IPS-NIHi11 (cell line): Measurements from ENCODE around the gene MCF2L.

Experiments
- DNase-seq: peaks from one replicate; pipeline ENCODE4 v3.0.0; 2012; ENCODE audit warnings: mixed read lengths, low spot score

MCF2L gene

DNA sequence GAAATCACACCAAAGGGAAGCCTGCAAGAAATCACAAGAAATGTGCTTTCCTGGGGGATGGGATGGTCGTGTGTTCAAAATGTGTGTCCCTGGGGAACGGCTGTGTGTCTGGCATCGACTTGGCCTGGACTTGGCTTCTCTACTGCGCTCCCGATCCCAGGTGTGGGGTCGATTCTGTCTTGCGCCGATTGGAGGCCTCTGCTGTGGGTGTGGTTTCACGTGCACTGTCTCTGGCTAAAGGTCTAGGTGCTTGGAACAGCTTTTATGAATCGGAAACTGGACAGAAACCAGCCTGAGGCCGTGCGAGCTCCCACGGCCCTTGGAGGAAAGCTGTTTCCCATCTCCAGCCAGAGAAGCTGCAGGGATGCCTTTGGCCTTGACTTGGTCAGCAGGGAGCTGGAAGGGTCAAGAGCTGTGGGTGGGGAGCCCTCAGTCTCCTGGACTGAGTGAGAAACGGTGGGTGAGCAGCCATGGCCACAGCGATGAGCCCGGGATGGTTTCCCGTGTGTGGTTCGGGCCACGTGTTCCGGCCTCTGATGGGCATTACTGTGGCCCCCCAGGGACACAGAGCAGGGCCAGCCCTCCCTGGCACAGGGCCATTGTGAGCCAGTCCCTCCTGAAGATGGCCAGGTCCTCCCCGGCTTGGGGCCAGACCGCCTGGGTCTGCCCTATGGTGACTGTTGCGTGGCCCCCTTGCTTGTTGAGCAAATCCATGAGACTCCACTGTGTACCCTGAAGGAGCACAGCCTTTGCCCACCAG lies 29.7 kb downstream of the MCF2L start:
- DNase-seq = no peak

DNA sequence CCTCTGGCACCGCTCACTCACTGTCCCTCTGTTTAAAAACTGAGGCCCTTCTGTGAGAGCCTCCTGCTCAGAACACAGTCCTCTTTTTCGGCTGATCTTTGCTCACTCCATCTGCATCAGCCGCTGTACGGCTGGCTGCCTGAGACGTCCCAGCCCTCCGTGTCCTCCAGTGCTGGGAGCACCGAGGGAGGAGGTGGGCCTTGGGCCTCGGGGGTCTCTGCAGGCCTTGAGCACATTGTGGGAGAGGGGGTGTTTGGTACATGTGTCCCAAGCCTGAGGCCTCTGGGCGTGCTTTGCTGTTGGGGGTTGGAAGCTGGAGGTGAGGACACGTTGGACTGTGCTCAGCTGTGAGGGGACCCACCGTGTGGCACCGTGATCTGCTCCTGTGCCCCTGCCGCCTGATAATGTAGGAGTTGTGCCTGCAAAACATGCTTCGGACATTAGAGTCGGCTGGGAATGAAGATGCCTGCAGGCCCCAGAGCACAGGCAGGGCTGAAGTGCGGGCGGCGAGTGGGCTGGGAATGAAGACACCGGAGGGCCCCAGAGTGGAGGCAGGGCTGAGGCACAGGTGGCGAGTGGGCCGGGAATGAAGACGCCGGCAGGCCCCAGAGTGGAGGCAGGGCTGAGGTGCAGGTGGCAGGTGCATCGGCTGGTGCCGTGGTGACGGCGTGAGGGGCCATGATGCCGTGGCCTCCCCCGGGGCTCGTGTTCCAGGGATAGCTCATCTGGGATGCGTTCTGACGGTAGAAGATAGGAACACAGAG lies 30.6 kb downstream of the MCF2L start:
- DNase-seq = no peak

GRCh38 chr13:113000575-113000974 lies 31.6 kb downstream of the MCF2L start:
- no peak for DNase-seq

- DNase-seq = peak; percentile 79
Observed at GRCh38 chr13:113001241-113002140, 32.5 kb downstream of the MCF2L start.

GRCh38 chr13:113002206-113002912 lies 33.3 kb downstream of the MCF2L start:
- DNase-seq = peak; percentile 88

GRCh38 chr13:113002913-113003290 lies 33.9 kb downstream of the MCF2L start:
- DNase-seq = no peak

DNA sequence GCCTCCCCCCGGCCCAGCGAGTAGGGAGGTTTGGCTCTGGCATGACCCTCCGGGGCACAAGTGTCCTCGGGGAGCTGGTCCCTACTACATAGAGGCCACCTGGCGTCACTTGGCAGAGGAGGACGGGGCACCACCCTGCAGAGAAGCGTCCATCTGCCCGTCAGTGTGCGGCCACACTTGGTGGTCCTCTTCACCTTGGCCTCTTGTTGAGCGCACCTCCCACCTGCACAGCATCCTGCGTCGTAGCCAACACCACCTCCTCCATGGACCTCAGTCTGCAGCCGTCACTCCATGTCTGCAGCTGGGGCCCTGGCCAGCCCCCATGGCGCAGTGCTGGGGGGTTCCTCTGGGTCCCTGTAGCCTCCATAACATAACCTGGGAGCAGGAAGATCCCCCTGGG lies 35.1 kb downstream of the MCF2L start:
- DNase-seq = no peak

DNA sequence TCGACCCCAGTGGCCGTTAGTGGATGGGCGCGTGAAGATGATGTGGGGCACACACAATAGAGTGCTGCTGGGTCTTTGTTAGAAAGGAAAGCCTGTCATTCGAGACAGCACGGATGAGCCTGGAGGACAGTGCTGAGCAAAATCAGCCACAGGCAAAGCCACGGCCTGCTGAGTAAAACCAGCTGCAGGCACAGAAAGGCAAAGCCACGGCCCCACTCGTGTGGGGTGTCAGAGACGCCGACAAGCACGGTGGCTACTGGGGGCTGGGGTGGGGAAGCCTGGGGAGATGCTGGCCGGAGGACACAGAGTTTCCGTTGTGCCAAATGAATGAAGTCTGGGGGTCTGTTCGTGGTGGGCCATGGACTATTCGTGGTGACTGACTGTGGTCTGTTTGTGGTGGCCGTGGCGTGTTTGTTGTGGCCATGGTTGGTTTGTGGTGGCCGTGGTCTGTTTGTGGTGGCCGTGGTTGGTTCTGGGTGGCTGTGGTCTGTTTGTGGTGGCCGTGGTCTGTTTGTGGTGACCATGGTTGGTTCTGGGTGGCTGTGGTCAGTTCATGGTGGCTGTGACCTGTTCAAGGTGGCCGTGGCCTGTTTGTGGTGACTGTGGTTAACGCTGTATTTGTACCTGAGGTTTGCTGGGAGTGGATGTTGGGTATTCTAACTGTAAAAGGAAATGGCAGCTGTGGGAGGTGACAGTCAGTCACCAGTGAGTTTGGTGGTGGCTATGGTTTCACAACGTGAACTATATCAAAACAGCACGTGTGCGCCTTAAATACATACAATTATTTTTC lies 36.3 kb downstream of the MCF2L start:
- no peak for DNase-seq

GRCh38 chr13:113005997-113006396 lies 37.0 kb downstream of the MCF2L start:
- no peak for DNase-seq

DNA sequence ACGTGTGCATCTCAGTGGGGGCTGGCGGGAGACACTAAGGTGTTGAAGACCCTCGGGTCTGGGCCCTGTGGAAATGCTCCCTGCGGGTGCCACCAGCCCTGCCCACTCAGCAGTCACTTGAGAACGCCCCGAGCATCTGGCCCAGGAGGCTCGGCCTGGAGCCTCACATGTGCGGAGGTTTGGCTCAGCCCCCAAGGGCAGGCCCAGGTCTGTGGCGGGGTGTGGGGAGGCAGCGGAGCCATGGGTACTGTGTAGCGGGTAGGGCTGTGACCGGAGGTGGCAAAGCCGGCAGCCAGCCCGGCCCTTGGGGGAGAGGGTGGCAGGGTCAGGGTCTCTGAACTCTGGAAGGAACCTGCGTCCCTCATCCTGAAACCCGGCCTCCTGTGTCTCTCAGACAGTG lies 37.6 kb downstream of the MCF2L start:
- no peak for DNase-seq

DNA sequence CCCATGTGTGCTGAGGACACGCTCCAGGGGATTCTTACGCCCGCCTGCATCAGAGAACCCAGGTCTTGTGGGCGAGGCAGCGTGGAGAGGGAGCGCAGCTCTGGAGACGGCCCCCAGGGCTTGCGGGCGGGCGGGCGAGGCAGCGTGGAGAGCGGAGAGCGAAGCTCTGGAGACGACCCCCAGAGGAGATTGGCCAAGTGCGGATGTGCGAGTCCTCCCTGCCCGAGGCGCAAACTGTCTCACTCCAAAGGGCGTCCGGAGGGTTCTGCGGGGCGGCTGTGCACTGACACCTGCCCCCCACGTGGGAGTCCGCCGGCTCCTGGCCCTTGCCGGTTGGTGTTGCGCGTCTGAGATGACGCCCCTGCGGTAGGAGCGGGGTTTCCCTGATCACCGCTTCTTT lies 39.8 kb downstream of the MCF2L start:
- no peak for DNase-seq

GRCh38 chr13:113009743-113010509 lies 40.9 kb downstream of the MCF2L start:
- DNase-seq = no peak

- no peak for DNase-seq
Observed at GRCh38 chr13:113010510-113010865, 41.5 kb downstream of the MCF2L start.

- DNase-seq = no peak
Observed at GRCh38 chr13:113013303-113013702, 44.3 kb downstream of the MCF2L start.

DNA sequence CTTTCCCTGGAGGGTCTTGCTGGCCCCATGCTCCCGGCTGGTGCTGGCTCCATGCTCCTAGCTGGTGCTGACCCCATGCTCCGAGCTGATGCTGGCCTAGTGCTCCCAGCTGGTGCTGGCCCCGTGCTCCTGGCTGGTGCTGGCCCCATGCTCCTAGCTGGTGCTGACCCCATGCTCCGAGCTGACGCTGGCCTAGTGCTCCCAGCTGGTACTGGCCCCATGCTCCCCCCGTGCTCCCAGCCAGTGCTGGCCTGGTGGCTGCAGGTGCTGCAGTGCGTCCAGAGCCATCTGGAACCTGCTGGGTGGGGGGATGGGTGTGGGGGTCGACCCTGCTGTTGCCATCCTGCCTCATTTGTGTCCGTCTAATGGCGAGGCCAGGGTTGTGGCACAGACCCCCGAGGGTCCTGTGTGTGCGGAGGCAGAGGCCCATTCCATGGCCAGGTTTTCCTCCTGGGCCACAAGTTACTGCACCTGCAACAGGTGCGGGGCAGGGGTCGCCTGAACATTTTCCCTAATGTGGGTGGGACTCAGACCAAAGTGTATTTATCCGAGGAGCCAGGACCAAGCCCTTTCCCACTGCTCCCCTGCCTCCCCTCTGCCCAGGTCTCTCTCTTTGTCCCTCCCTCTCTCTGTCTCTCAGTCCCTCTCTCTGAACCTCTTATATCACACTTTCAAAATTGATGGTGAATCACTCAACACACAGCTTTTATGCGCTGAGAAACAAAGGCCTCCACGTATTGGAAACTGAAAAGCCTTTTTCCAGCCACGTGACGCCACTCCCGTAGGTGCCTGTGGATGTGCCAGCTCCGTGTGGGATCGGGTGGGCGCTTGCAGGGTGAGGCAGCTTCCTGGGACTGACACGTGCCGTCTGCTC lies 45.1 kb downstream of the MCF2L start:
- DNase-seq = no peak

- DNase-seq = no peak
Observed at GRCh38 chr13:113014752-113015745, 46.0 kb downstream of the MCF2L start.

DNA sequence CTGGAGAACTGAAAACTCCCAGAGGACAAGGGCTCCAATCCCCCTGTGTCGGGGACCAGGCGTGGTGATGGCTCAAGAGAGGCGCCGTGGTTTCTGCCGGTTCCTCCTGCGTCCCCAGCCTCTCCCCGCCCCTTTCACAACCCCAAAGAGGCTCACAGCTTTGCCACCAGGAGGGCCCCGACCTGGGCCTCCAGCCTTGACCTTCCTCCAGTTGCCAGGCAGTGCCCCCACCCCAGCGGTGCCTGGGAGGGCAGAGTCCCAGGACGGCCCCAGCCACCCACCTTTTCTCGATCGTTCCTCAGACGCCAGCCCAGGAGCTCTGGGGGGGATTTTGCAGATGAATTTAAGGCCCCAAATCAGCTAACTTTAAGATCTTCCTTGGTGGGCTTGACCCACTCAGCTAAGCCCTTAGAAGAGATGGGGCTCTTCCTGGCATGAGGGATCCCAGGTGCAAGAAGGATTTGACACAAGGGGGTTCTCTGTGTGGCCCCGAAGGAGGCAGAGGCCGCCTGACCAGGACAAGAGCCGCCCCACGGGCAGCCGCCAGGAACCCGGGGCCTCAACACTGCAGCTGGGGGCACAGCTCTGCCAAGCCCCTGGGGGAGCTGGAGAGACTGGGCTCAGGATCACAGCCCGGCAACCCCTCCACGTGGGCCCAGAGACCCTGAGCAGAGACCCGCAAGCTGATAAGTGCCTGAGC lies 47.0 kb downstream of the MCF2L start:
- no peak for DNase-seq
